NT2/D1 (cell line): ENCODE results near the gene PHACTR1.

Source experiments
- YY1 ChIP-seq: IDR thresholded peaks from 2 replicates; pipeline ENCODE4 v1.6.1; 2011; ENCODE audit not compliant: insufficient read length, insufficient read depth
- ZNF274 ChIP-seq: IDR thresholded peaks from 2 replicates; pipeline ENCODE4 v1.6.1; 2011; ENCODE audit warnings: mild to moderate bottlenecking, low read depth, low read length

- TF ChIP-seq YY1 (no peak), ZNF274 (no peak)
Measured at GRCh38 chr6:12968290-12968689, 251.7 kb downstream of the PHACTR1 start.
